Measurements from ENCODE around the gene RPS6KA2.

The RPS6KA2 gene

GRCh38 chr6:166448432-166448831 lies 178.6 kb downstream of the RPS6KA2 start:
- no peak for TF ChIP-seq CTCF (IDR thresholded peaks at IDR 0.05; ENCODE audit: low read depth, low read length)
- H3K4me3 ChIP-seq (replicated peaks in 1 of 2; ENCODE audit: low read depth in 2 of 2, low read length in 2 of 2), result no peak overlapping the region
- DNase-seq (ENCODE audit: low read depth in 2 of 2), result no peak

GRCh38 chr6:166446567-166447065 lies 180.4 kb downstream of the RPS6KA2 start:
- H3K4me3 ChIP-seq (replicated peaks in 1 of 2; ENCODE audit: low read depth in 2 of 2, low read length in 2 of 2), result no peak overlapping the region
- DNase-seq (ENCODE audit: low read depth in 2 of 2), result no peak
- no peak for TF ChIP-seq CTCF (IDR thresholded peaks at IDR 0.05; ENCODE audit: low read depth, low read length)

GRCh38 chr6:166446146-166446545 lies 180.9 kb downstream of the RPS6KA2 start:
- TF ChIP-seq CTCF (IDR thresholded peaks at IDR 0.05; ENCODE audit: low read depth, low read length), result no peak
- H3K4me3 ChIP-seq (replicated peaks in 1 of 2; ENCODE audit: low read depth in 2 of 2, low read length in 2 of 2), result no peak overlapping the region
- no peak for DNase-seq (ENCODE audit: low read depth in 2 of 2)

- TF ChIP-seq CTCF (IDR thresholded peaks at IDR 0.05; ENCODE audit: low read depth, low read length), result no peak
- no peak for DNase-seq (ENCODE audit: low read depth in 2 of 2)
- no peak overlapping the region for H3K4me3 ChIP-seq (replicated peaks in 1 of 2; ENCODE audit: low read depth in 2 of 2, low read length in 2 of 2)
Measured at GRCh38 chr6:166444446-166444845, 182.6 kb downstream of the RPS6KA2 start.

GRCh38 chr6:166443166-166443565 lies 183.9 kb downstream of the RPS6KA2 start:
- TF ChIP-seq CTCF (IDR thresholded peaks at IDR 0.05; ENCODE audit: low read depth, low read length), result no peak
- H3K4me3 ChIP-seq (replicated peaks in 1 of 2; ENCODE audit: low read depth in 2 of 2, low read length in 2 of 2), result no peak overlapping the region
- DNase-seq (ENCODE audit: low read depth in 2 of 2), result no peak

GRCh38 chr6:166442131-166442685 lies 184.8 kb downstream of the RPS6KA2 start:
- no peak overlapping the region for H3K4me3 ChIP-seq (replicated peaks in 1 of 2; ENCODE audit: low read depth in 2 of 2, low read length in 2 of 2)
- TF ChIP-seq CTCF (IDR thresholded peaks at IDR 0.05; ENCODE audit: low read depth, low read length), result no peak
- DNase-seq (ENCODE audit: low read depth in 2 of 2), result no peak
